Choroid plexus epithelial cell (primary cell): ENCODE measurements around the gene RNF4.

Experiments
- DNase-seq: peaks from one replicate; pipeline ENCODE4 v3.0.0-alpha.2; 2010; ENCODE audit warnings: low read depth
- H3K4me3 ChIP-seq: 2 replicates; pipeline ENCODE4 v1.5.1; 2011; ENCODE audit warnings: low read depth, mild to moderate bottlenecking, control low read depth, low read length, moderate library complexity
- TF ChIP-seq, protein P1 (sequence below): conservative IDR thresholded peaks from 2 replicates; pipeline ENCODE4 v1.5.1; 2011; ENCODE audit warnings: low read depth, mild to moderate bottlenecking, control low read depth, inconsistent platforms, low read length, moderate library complexity

The RNF4 gene

DNA sequence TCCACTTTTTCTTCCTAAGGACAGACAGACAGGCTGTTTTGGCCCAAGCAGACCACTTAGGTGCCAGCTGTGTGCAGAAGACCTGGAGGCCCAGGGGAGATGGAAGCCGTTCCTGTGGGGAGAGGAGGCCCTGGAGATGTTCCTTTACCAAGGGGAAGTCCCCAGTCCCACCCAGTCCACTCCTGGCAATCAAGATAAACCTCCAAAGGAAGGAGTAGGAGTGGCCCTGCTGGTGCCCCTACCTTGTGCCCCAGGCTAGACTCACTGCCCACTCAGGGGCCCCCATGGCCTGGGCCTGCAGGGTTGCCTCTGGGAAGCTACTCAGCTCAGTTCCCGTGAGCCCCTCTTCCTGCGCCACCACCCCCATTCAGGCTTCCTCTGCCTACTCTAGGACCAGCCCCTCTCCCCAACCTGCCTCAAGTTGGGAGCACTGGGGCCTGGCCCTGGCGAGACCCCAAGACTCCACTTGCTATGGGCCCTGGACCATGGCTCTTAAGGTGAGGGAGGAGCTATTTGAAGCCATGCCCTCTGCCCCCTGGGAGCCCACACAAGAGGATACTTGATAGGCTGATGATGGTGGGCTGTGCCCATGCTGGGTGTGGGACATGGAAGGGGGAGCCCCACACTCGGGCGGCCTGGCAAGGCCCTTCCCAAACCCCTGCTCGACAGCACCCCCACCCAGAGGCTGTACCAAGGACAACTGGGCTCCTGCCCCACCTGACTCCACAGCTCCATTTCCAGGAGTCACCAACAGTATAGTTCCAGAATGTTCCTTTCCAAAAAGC, 24.8 kb upstream of the RNF4 start:
- TF ChIP-seq, protein P1, sequence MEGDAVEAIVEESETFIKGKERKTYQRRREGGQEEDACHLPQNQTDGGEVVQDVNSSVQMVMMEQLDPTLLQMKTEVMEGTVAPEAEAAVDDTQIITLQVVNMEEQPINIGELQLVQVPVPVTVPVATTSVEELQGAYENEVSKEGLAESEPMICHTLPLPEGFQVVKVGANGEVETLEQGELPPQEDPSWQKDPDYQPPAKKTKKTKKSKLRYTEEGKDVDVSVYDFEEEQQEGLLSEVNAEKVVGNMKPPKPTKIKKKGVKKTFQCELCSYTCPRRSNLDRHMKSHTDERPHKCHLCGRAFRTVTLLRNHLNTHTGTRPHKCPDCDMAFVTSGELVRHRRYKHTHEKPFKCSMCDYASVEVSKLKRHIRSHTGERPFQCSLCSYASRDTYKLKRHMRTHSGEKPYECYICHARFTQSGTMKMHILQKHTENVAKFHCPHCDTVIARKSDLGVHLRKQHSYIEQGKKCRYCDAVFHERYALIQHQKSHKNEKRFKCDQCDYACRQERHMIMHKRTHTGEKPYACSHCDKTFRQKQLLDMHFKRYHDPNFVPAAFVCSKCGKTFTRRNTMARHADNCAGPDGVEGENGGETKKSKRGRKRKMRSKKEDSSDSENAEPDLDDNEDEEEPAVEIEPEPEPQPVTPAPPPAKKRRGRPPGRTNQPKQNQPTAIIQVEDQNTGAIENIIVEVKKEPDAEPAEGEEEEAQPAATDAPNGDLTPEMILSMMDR = no peak
- DNase-seq = no peak
- H3K4me3 ChIP-seq = no peak overlapping the region

DNA sequence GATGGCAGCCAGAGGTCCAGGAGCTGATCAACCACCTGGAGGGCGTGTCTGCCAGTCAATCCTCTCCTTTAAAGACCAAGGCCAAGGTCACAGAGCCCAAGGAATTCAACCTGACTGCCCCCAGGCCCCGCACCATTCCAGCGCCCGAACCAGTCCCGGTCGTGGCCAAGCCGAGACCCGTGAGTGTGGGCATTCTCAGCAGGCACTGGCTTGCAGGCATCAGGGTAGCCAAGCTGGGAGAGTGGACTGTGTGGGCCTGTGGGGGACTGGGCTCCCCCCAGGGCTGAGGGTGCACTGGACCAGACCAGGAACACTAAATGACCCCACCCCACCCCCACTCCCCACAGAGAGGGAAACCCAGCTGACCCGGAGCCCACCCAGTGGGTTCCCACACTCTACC, 23.8 kb upstream of the RNF4 start:
- TF ChIP-seq, protein P1 = no peak
- no peak for DNase-seq
- H3K4me3 ChIP-seq = no peak overlapping the region

DNA sequence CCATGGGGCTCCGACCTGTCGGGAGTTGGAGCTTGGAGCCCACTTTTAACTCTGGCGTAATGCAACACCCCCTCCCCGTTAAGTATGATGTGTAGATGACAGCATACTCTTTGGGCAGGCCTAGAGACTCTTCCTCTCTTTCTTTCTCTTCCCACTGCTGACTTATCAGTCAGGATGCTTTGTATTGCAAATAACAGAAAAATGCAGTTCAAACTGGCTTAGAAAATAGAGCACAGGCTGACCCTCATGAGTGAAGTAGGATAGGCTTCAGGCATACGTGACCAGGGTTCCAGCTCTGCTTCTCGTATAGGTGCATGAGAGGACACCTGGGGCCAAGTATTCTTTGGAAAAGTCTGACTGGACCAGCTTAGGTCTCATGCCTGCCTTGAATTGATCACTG, 23.3 kb upstream of the RNF4 start:
- TF ChIP-seq, protein P1 = no peak
- H3K4me3 ChIP-seq = no peak overlapping the region
- no peak for DNase-seq

DNA sequence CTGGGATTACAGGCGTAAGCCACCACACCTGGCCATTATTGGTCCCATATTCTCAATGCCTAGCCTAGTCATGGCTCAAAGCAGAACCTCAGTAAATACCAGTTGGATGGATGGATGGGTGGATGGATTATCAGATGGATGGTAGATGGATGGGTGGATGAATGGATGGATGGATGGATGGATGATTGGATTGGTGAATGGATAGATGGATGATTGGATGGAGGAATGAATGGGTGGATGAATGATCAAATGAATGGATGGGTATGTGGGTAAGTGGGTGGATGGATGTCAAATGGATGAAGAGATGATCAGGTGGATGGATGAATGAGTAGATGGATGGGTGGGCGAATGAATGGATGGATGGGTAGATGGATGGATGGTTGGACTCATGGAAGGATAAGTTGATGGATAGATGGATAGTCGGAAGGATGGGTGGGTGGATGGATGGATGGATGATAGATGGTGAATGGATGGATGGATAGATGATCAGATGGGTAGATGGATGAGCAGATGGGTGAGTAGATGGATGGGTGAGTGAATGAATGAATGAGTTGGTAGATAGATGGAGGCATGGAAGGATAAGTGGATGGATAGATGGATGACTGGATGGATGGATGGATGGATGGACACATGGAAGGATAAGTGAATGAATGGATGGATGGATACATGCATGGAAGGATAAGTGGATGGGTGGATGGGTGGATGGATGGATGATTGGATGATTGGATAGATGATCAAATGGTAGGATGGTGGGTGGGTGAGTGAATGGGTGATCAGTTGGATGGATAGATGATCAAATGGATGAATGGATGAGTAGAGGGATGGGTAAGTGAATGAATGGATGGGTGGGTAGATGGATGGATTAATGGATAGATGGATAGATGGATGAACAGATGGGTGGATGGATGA, 22.0 kb upstream of the RNF4 start:
- DNase-seq = no peak

DNA sequence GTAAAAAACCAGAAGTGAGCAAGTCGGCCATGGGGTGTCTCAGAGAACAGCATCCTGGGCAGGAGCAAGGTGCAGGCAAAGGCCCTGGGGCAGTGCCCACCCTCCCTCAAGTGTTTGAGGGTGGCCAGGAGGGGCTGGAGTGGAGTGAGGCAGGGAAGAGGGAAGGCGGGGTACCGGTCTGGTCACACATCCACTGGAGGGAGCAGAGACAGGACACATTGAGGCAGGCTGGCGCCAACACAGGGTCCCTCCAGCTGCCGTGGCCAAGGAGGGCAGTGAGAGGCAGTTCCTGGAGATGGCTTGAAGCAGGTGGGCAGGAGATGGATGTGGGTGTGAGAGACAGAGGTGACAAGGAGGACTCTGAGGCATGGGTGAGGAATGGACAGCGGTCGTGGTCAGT, 20.3 kb upstream of the RNF4 start:
- no peak for DNase-seq
- TF ChIP-seq, protein P1 = no peak
- no peak overlapping the region for H3K4me3 ChIP-seq

More for the DNA sequence above, 22.0 kb upstream of the RNF4 start:
- H3K4me3 ChIP-seq = no peak overlapping the region
- TF ChIP-seq, protein P1 = no peak

DNA sequence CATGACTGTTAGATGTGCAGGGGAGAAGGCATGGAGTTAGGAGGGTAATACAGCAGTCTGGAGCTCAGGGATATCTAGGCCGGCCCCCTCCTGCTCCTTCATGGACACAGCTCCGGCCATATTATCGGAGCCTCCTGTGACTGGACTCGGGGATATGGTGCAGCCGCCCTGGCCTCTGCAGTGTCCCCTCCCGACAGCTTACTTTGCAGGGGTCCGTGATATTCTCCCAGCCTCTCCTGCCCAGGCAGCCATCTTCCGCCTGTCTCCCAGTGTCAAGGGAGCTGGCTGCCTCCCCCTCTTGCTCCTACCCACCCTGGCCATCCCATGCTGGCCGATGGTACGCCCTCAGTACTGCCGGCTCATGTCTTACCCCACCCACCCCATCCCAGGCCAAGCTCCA, 19.9 kb upstream of the RNF4 start:
- TF ChIP-seq, protein P1 = no peak

More for the DNA sequence above, 19.9 kb upstream of the RNF4 start:
- DNase-seq = no peak
- H3K4me3 ChIP-seq = no peak overlapping the region
